Mucosa of rectum (tissue), 2 donors: ENCODE data around the gene AGER.

ENCODE experiments used
- H3K27ac ChIP-seq, 2 donors: one replicate each; pipeline ENCODE4 v1.7.0; 2013; ENCODE audit warnings: inconsistent platforms in 2 of 2, low read depth in 2 of 2, low read length in 2 of 2
- H3K27me3 ChIP-seq, 2 donors: one replicate each; pipeline ENCODE4 v1.7.0; 2013; ENCODE audit warnings: low read length in 2 of 2; ENCODE audit not compliant: control insufficient read depth in 2 of 2, insufficient read depth in 2 of 2
- H3K36me3 ChIP-seq, 2 donors: one replicate each; pipeline ENCODE4 v1.7.0; 2013; ENCODE audit warnings: low read length in 2 of 2; ENCODE audit not compliant: control insufficient read depth in 2 of 2, insufficient read depth in 2 of 2
- H3K4me1 ChIP-seq, 2 donors: one replicate each; pipeline ENCODE4 v1.7.0; 2013; ENCODE audit warnings: low read length in 2 of 2, mild to moderate bottlenecking in 1 of 2; ENCODE audit not compliant: control insufficient read depth in 2 of 2, insufficient read depth in 2 of 2
- H3K4me3 ChIP-seq, 2 donors: one replicate each; pipeline ENCODE4 v1.7.0; 2013; ENCODE audit warnings: low read length in 2 of 2
- H3K9ac ChIP-seq, 2 donors: one replicate each; pipeline ENCODE4 v1.7.0; 2013; ENCODE audit warnings: low read length in 2 of 2, low read depth in 1 of 2, mild to moderate bottlenecking in 1 of 2
- H3K9me3 ChIP-seq, 2 donors: one replicate each; pipeline ENCODE4 v1.7.0; 2013; ENCODE audit warnings: low read length in 2 of 2; ENCODE audit not compliant: control insufficient read depth in 2 of 2
- donor health status: healthy.
- donor health status: Normal muscosa, but diverticular disease.

Gene AGER

DNA sequence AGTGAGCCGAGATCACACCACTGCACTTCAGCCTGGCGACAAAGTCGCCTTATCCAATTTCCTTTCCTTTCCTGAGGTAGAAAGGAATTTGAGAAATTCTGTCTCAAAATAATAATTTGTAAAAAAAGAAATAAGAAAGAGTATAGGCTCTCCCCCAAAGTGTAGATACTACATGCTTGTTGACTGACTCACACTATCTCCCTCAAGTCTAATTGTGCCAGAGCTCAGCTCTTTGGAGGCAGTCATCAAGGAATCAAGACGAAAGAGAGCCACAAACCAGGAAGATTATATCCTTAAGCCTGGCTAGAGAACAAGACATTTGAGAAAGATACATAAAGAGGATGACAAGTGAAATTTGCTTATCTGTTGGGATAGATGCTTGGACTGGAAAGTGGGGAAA lies 50.3 kb downstream of the AGER start:
- Histone ChIP-seq H3K9me3 (no peaks in the 10 kb centered on the region), H3K4me3 (no peak overlapping the region), H3K36me3 (no peaks in the 10 kb centered on the region), H3K9ac (no peak overlapping the region), H3K4me1 (peaks cover 9 to 10% of the 10 kb centered on the region in 2 donors), H3K27me3 (peaks cover 0 to 1% of the 10 kb centered on the region in 2 donors), H3K27ac (no peak overlapping the region)

GRCh38 chr6:32132110-32132509 lies 51.9 kb downstream of the AGER start:
- H3K36me3 ChIP-seq: no peaks in the 10 kb centered on the region
- no peak overlapping the region for H3K4me3 ChIP-seq
- no peaks in the 10 kb centered on the region for H3K9me3 ChIP-seq
- no peak overlapping the region for H3K27ac ChIP-seq
- H3K27me3 ChIP-seq: peaks cover 0 to 1% of the 10 kb centered on the region in 2 donors
- no peak overlapping the region for H3K9ac ChIP-seq
- H3K4me1 ChIP-seq: peaks cover 19% of the 10 kb centered on the region in 2 donors

GRCh38 chr6:32131439-32131948 lies 52.6 kb downstream of the AGER start:
- Histone ChIP-seq H3K9me3 (no peaks in the 10 kb centered on the region), H3K36me3 (peaks cover under 1 to 5% of the 10 kb centered on the region in 2 donors), H3K27ac (no peak overlapping the region), H3K9ac (no peak overlapping the region), H3K27me3 (peaks cover 0 to 1% of the 10 kb centered on the region in 2 donors), H3K4me1 (peaks cover 25% of the 10 kb centered on the region in 2 donors), H3K4me3 (no peak overlapping the region)
